HAP-1 (cell line): ENCODE data around the gene CFAP141.
A peak's percentile ranks its signal among the peaks of the same experiment; 100 is the strongest.

Experiments
- DNase-seq, 2 experiments: peaks; one replicate each; pipeline ENCODE4 v3.0.0-alpha.2; 2016 to 2020; ENCODE audit warnings: low spot score in 2 of 2
- H3K27me3 ChIP-seq: fragments of 250-450 bp; sonication (Bioruptor Pico); 2 replicates; pipeline ENCODE4 v1.5.1; 2020; ENCODE audit warnings: low read depth, mild to moderate bottlenecking, moderate library complexity
- H3K36me3 ChIP-seq: fragments of 250-450 bp; sonication (Bioruptor Pico); replicated peaks from 2 replicates; pipeline ENCODE4 v1.5.1; 2020; ENCODE audit warnings: mild to moderate bottlenecking
- H3K4me1 ChIP-seq: fragments of 250-450 bp; sonication (Bioruptor Pico); 2 replicates; pipeline ENCODE4 v1.5.1; 2020; ENCODE audit warnings: mild to moderate bottlenecking
- H3K4me3 ChIP-seq: fragments of 250-450 bp; sonication (Bioruptor Pico); 2 replicates; pipeline ENCODE4 v1.5.1; 2020; ENCODE audit warnings: mild to moderate bottlenecking, moderate library complexity
- H3K9me3 ChIP-seq: fragments of 250-450 bp; sonication (Bioruptor Pico); 2 replicates; pipeline ENCODE4 v1.5.1; 2020; ENCODE audit warnings: mild to moderate bottlenecking, moderate library complexity
- in situ Hi-C: fragments of 300-500 bp; cut with MboI; formaldehyde crosslinking; loops from 3 replicates; pipeline ENCODE4 v1.14.3; 2020; ENCODE audit warnings: low sequenced_read_pairs, inconsistent platforms, mixed read lengths

Gene CFAP141

GRCh38 chr1:154174654-154175053 lies 31.5 kb downstream of the CFAP141 start:
- no peak for DNase-seq
- no peaks in the 10 kb centered on the region for H3K27me3 ChIP-seq
- in situ Hi-C loops = no loop called here
- no peaks in the 10 kb centered on the region for H3K9me3 ChIP-seq
- no peak overlapping the region for H3K4me3 ChIP-seq
- peaks cover 15% of the 10 kb centered on the region for H3K4me1 ChIP-seq
- H3K36me3 ChIP-seq = peaks cover 72% of the 10 kb centered on the region

GRCh38 chr1:154171880-154172279 lies 34.3 kb downstream of the CFAP141 start:
- no peaks in the 10 kb centered on the region for H3K27me3 ChIP-seq
- H3K4me1 ChIP-seq = no peaks in the 10 kb centered on the region
- DNase-seq = no peak
- H3K36me3 ChIP-seq = peaks cover 90% of the 10 kb centered on the region
- H3K9me3 ChIP-seq = no peaks in the 10 kb centered on the region
- H3K4me3 ChIP-seq = no peak overlapping the region
- in situ Hi-C loops = no loop called here

GRCh38 chr1:154171223-154171583 lies 34.9 kb downstream of the CFAP141 start:
- no peaks in the 10 kb centered on the region for H3K4me1 ChIP-seq
- H3K4me3 ChIP-seq = no peak overlapping the region
- no peaks in the 10 kb centered on the region for H3K9me3 ChIP-seq
- peaks cover 95% of the 10 kb centered on the region for H3K36me3 ChIP-seq
- no peaks in the 10 kb centered on the region for H3K27me3 ChIP-seq
- in situ Hi-C loops = no loop called here
- no peak for DNase-seq

- Histone ChIP-seq H3K27me3 (no peaks in the 10 kb centered on the region), H3K36me3 (peaks cover 95% of the 10 kb centered on the region), H3K4me3 (no peak overlapping the region), H3K9me3 (no peaks in the 10 kb centered on the region), H3K4me1 (no peaks in the 10 kb centered on the region)
- in situ Hi-C loops = no loop called here
- no peak for DNase-seq
These were observed 35.4 kb downstream of the CFAP141 start for GRCh38 chr1:154170547-154171222.

- DNase-seq = no peak
- H3K9me3 ChIP-seq = no peaks in the 10 kb centered on the region
- H3K27me3 ChIP-seq = no peaks in the 10 kb centered on the region
- no peak overlapping the region for H3K4me3 ChIP-seq
- H3K36me3 ChIP-seq = peaks cover 100% of the 10 kb centered on the region
- no peaks in the 10 kb centered on the region for H3K4me1 ChIP-seq
- in situ Hi-C loops = no loop called here
These were observed 38.7 kb downstream of the CFAP141 start for GRCh38 chr1:154167461-154167860.

GRCh38 chr1:154166207-154166606 lies 39.9 kb downstream of the CFAP141 start:
- DNase-seq = no peak
- H3K27me3 ChIP-seq = no peaks in the 10 kb centered on the region
- H3K9me3 ChIP-seq = no peaks in the 10 kb centered on the region
- H3K4me1 ChIP-seq = no peaks in the 10 kb centered on the region
- in situ Hi-C loops = no loop called here
- H3K4me3 ChIP-seq = no peak overlapping the region
- peaks cover 96% of the 10 kb centered on the region for H3K36me3 ChIP-seq

- Histone ChIP-seq H3K4me1 (peaks cover 16% of the 10 kb centered on the region), H3K36me3 (peaks cover 85% of the 10 kb centered on the region), H3K4me3 (no peak overlapping the region), H3K9me3 (no peaks in the 10 kb centered on the region), H3K27me3 (no peaks in the 10 kb centered on the region)
- in situ Hi-C loops = no loop called here
- DNase-seq = no peak
These were observed 46.6 kb downstream of the CFAP141 start for GRCh38 chr1:154159554-154159953.

GRCh38 chr1:154158307-154159125 lies 47.6 kb downstream of the CFAP141 start:
- in situ Hi-C loops = no loop called here
- Histone ChIP-seq H3K27me3 (no peaks in the 10 kb centered on the region), H3K9me3 (no peaks in the 10 kb centered on the region), H3K4me1 (peaks cover 16% of the 10 kb centered on the region), H3K36me3 (peaks cover 75% of the 10 kb centered on the region), H3K4me3 (no peak overlapping the region)
- DNase-seq = peak; percentile 52 to 53

- DNase-seq = no peak
- H3K36me3 ChIP-seq = peaks cover 67% of the 10 kb centered on the region
These were observed 48.4 kb downstream of the CFAP141 start for GRCh38 chr1:154157520-154158306.

GRCh38 chr1:154155251-154155650 lies 50.9 kb downstream of the CFAP141 start:
- Histone ChIP-seq H3K4me1 (peaks cover 16% of the 10 kb centered on the region), H3K36me3 (peaks cover 46% of the 10 kb centered on the region), H3K4me3 (no peak overlapping the region), H3K9me3 (no peaks in the 10 kb centered on the region), H3K27me3 (no peaks in the 10 kb centered on the region)
- in situ Hi-C loops = no loop called here
- no peak for DNase-seq

More at GRCh38 chr1:154157520-154158306, 48.4 kb downstream of the CFAP141 start:
- Histone ChIP-seq H3K27me3 (no peaks in the 10 kb centered on the region), H3K4me1 (peaks cover 16% of the 10 kb centered on the region), H3K9me3 (no peaks in the 10 kb centered on the region), H3K4me3 (no peak overlapping the region)
- in situ Hi-C loops = no loop called here

GRCh38 chr1:154154534-154155191 lies 51.5 kb downstream of the CFAP141 start, which contains the start of gene NUP210L:
NUP210L (minus strand) TSS chr1:154155073.
- Histone ChIP-seq H3K36me3 (peaks cover 40% of the 10 kb centered on the region), H3K4me1 (peaks cover 16% of the 10 kb centered on the region), H3K9me3 (no peaks in the 10 kb centered on the region), H3K27me3 (no peaks in the 10 kb centered on the region), H3K4me3 (no peak within 1 kb of the TSS)
- DNase-seq = peak in 1 of 2 experiments; percentile 10
- in situ Hi-C loops = no loop called here

GRCh38 chr1:154154053-154154452 lies 52.1 kb downstream of the CFAP141 start:
- Histone ChIP-seq H3K4me1 (peaks cover 10% of the 10 kb centered on the region), H3K36me3 (peaks cover 34% of the 10 kb centered on the region), H3K9me3 (no peaks in the 10 kb centered on the region), H3K4me3 (no peak overlapping the region), H3K27me3 (no peaks in the 10 kb centered on the region)
- in situ Hi-C loops = no loop called here
- DNase-seq = no peak

GRCh38 chr1:154151311-154151710 lies 54.8 kb downstream of the CFAP141 start:
- no peak overlapping the region for H3K4me3 ChIP-seq
- no peaks in the 10 kb centered on the region for H3K27me3 ChIP-seq
- no peaks in the 10 kb centered on the region for H3K4me1 ChIP-seq
- in situ Hi-C loops = no loop called here
- H3K9me3 ChIP-seq = no peaks in the 10 kb centered on the region
- no peak for DNase-seq
- H3K36me3 ChIP-seq = peaks cover 15% of the 10 kb centered on the region
